HG02970 (cell line): ENCODE data around the gene HSPB6.

ENCODE experiments used
- ATAC-seq: cut with Tn5 transposase; IDR thresholded peaks from one replicate; pipeline ENCODE4 v1.9.1; 2021; ENCODE audit warnings: mild to moderate bottlenecking, moderate library complexity, moderate number of reproducible peaks; ENCODE audit not compliant: unreplicated experiment, low FRiP score

The HSPB6 gene

GRCh38 chr19:35768082-35768421, 11.2 kb upstream of the HSPB6 start:
- ATAC-seq = no peak

DNA sequence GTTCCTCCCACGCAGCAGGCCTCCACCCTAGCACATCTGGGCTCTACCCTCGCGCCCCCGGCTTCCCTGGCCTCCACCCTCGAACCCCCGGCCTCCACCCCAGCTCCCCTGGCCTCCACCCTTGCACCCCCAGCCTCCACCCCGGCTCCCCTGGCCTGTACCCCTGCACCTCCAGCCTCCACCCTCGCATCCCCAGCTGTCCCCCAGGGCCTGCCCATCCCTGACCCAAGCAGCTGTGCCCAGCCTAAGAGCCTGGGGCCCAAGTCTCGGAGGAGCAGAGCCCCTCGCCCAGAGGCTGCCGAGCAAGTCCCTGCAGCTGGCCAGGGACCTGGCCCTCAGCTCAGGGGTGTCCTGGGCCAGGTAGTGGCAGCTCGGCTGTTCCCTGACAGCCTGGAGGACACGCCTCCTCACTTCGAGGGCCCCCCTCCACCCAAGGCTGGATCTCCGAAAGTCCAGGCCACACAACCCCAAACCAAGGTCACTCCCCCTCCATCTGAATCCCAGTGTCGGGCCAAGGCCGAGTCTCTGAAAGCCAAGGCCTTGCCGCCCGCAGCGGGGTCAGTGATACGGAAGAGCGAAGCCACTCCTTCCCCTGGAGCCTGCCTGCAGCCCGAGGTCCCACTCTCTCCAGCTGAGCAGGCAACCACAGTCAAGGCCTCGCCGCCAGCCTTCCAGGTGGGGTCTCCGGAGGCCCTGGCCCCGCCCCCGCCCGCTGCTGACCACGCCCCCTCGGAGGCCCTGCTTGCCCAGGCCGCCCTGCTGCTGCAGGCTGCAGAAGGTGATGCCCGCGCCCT, 10.7 kb upstream of the HSPB6 start:
- ATAC-seq = no peak

GRCh38 chr19:35766571-35767104, 9.8 kb upstream of the HSPB6 start:
- no peak for ATAC-seq

DNA sequence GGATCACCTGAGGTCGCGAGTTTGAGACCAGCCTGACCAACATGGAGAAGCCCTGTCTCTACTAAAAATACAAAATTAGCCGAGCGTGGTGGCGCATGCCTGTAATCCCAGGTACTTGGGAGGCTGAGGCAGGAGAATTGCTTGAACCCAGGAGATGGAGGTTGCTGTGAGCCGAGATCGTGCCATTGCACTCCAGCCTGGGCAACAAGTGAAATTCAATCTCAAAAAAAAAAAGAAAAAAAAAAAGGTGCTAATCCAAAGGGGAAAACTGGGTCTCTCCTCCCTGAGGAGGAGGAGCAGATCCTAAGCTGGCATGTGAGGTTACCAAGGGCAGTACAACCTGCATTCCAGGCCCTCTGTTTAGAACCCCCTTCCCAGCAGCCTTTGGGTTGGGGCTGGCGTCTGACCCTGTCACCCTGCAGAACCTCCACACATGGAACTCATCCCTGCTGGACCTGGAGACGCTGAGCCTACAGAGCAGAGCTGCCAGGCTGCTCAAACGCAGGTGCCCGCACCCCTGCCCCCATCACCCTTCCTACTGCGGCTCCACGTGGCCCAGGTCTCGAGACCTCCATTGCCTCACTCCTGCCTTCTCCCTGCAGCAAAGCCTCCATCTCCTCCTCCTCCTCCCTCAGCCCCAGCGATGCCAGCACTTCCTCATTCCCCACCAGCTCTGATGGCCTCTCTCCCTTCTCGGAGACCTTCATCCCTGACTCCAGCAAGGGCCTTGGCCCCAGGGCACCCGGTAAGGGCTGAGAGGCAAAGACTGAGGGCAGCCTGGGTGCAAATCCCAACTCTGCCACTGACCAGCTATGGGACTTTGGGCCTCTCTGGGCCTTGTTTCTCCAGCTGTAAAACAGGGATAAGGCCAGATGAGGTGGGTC, 7.8 kb upstream of the HSPB6 start:
- ATAC-seq = no peak

DNA sequence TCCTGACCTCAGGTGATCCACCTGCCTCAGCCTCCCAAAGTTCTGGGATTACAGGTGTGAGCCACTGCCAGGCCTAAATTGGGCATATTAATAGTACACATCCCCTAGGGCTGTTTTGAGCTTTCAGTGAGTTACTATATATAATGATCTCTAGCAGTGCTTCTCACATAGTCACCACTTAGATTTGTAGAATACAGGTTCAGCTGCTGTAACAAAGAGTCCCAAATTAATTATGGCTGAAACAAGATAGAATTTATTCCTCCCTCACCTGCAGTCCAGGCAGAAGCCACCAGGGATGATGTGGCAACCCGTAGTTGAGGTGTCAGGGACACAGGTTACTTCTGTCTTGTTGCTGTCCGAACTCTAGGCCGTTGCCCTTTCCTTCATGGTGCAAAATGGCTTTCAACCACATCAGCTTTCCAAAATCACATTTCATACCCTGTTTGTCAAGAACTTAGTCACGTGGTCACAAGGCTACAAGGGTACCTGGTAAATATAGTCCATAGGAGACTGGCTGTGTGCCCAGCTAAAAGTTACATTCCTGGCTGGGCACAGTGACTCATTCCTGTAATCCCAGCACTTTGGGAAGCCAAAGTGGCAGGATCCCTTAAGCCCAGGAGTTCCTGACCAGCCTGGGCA, 4.0 kb upstream of the HSPB6 start:
- ATAC-seq = no peak

DNA sequence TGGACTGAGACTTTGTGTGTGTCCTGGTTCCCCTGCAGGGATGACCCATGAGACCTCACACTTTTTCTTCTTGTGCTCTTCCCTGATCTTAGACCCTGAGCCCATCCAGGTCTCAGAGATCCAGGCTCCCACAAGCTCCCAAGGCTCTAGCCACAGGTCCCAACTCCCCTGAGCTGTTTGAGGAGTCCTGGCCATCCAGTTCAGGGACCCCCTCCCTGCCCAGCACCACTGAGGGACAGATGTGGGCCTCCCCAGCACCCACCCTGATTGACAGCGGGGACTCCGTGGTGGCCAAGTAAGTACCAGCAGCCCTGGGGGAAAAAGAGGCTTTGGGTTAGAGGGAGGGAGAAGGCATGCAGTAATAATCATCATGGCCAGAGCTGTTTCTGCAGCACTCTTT, 2.9 kb upstream of the HSPB6 start:
- no peak for ATAC-seq

DNA sequence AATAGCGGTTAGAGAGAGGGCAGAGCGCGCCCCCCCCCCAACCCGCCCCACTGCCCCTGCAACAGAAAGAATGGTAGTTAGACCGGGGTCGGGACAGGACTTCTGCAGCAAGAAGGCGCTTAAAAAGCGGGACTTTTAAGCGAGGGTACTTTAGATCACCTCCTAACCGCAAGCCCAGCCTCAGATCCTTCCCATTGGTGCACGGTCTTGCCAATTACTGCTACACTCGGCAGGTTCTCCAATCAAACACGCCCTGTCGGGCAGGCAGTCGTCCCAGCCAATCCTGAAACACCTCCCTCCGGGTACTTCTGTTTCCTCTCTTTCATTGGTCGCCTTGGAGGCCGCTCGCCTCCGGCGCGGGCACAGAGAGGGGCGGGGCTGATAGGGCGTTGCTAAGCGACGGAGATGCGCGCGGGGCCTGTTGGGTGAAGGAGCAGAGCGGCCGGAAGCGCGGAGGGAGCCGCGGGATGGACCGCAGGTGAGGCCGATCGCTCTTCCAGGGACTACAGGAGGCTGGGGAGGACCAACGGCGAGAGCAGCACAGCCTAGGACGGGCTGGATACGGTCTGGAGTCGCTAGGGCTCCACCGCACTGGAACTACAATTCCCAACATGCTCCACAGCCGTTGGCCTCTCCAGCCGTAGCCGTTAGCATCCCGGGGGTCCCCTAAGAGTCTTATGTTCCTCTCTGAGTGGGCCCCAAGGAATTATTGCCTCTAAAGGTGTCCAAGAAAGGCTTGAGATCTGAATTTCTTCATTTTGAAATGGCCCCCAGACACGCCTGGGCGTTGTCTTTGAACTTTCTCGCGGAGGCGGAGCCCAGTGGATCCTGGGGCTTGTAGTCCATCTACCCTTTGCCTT, 1.1 kb upstream of the HSPB6 start, which contains the start of gene PROSER3:
Gene PROSER3 (plus strand): TSS at position 428 of the 860 bp plus-strand sequence. CDS start 40 bp downstream, at position 468.
- ATAC-seq = peak; percentile 94

GRCh38 chr19:35757231-35757748, 461 bp upstream of the HSPB6 start:
- ATAC-seq = no peak

GRCh38 chr19:35755550-35756376, 1.1 kb downstream of the HSPB6 start:
- ATAC-seq = no peak

DNA sequence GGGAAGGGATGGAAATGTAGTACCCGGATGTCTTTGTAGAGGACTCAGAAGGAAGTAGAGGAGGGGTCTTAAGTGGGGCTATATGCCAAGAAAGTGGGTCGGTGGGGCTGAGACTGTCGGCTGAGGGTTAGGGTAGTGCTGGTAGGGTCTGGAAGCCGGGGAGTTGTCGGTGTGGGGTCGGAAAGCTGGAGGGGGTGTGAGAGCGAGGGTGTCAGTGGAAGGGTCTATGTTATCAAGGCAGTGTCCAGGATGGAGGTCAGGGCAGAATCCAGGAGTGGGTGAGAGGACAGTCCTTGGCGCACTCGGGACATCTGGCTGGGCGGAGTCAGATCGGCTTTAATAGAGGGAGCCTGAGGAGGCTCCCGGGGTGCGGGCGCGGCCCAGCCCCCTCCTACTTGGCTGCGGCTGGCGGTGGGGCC, 1.7 kb downstream of the HSPB6 start:
- no peak for ATAC-seq

GRCh38 chr19:35754370-35755130, 2.3 kb downstream of the HSPB6 start:
- ATAC-seq = no peak

- no peak for ATAC-seq
These were observed 3.0 kb downstream of the HSPB6 start for GRCh38 chr19:35753634-35754369.

GRCh38 chr19:35752746-35753350, 4.0 kb downstream of the HSPB6 start:
- ATAC-seq = no peak

- ATAC-seq = no peak
These were observed 4.7 kb downstream of the HSPB6 start for GRCh38 chr19:35751839-35752745.

- no peak for ATAC-seq
These were observed 6.7 kb downstream of the HSPB6 start for GRCh38 chr19:35750167-35750566.
